H1 (cell line): ENCODE measurements around the gene PIERCE2. TPM values are rescaled to one million over a fixed set of nuclear protein-coding genes. Genes with fewer than 3 reads are reported as not detected.

Source experiments
- CTCF ChIA-PET: fragments of 300-600 bp; sonication (Branson Sonifier 250); formaldehyde crosslinking; loops from one replicate; lab custom pipeline; 2021; ENCODE audit not compliant: partially characterized antibody; lab: Charles Lee
- POLR2A ChIA-PET: fragments of 300-600 bp; sonication (Branson Sonifier 250); formaldehyde crosslinking; loops from one replicate; lab custom pipeline; 2021; ENCODE audit warnings: inconsistent platforms; ENCODE audit not compliant: partially characterized antibody; lab: Charles Lee
- DNase-seq, 2 experiments: peaks; one replicate each; pipeline versions ENCODE4 v3.0.0 to v3.0.0-alpha.2; 2010 to 2022; ENCODE audit warnings: low spot score in 2 of 2, low read depth in 1 of 2, mixed read lengths in 1 of 2
- FAIRE-seq: peaks from 2 replicates; lab custom pipeline; 2011; peaks lifted over from hg19 to GRCh38; lab: Jason Lieb, UNC
- H2AFZ ChIP-seq: 2 replicates; pipeline ENCODE4 v1.8.1; 2012; ENCODE audit warnings: low read length, inconsistent platforms
- H2AK5ac ChIP-seq: 2 replicates; pipeline ENCODE4 v1.6.1; 2013; ENCODE audit warnings: low read depth, low read length
- H2BK120ac ChIP-seq: replicated peaks from 2 replicates; pipeline ENCODE3; 2013; ENCODE audit warnings: low read depth, low read length, inconsistent platforms
- H2BK12ac ChIP-seq: 2 replicates; pipeline ENCODE4 v1.6.1; 2013; ENCODE audit warnings: low read depth, low read length
- H2BK15ac ChIP-seq: 2 replicates; pipeline ENCODE4 v1.6.1; 2013; ENCODE audit warnings: low read length
- H2BK20ac ChIP-seq: 2 replicates; pipeline ENCODE4 v1.6.1; 2013; ENCODE audit warnings: low read length
- H2BK5ac ChIP-seq: 2 replicates; pipeline ENCODE4 v1.6.1; 2013; ENCODE audit warnings: low read depth, low read length
- H3K14ac ChIP-seq: 2 replicates; pipeline ENCODE4 v1.6.1; 2013; ENCODE audit warnings: inconsistent platforms; ENCODE audit not compliant: insufficient read length
- H3K18ac ChIP-seq: 2 replicates; pipeline ENCODE4 v1.6.1; 2013; ENCODE audit warnings: low read length; ENCODE audit errors: extremely low read depth
- H3K23ac ChIP-seq: 2 replicates; pipeline ENCODE4 v1.6.1; 2013; ENCODE audit warnings: inconsistent platforms; ENCODE audit not compliant: insufficient read length
- H3K23me2 ChIP-seq: 2 replicates; pipeline ENCODE4 v1.6.1; 2013; ENCODE audit warnings: low read depth, low read length
- H3K27ac ChIP-seq: 2 replicates; pipeline ENCODE4 v1.6.1; 2011; ENCODE audit warnings: low read depth, low read length, inconsistent platforms
- H3K27me3 ChIP-seq, 4 experiments: replicated peaks in 1 of 4; 1 replicate in 1 of 4; 2 replicates in 3 of 4; pipeline versions ENCODE4 v1.6.1 to v1.8.1; 2011 to 2013; ENCODE audit warnings: low read length in 3 of 4, mild to moderate bottlenecking in 3 of 4, inconsistent platforms in 2 of 4, mixed read lengths in 2 of 4, moderate library complexity in 1 of 4; ENCODE audit not compliant: control insufficient read depth in 3 of 4, insufficient read depth in 3 of 4; ENCODE audit errors: extremely low read depth in 1 of 4
- H3K36me3 ChIP-seq, 4 experiments: 2 replicates each; pipeline versions ENCODE4 v1.6.1 to v1.8.1; 2011 to 2013; ENCODE audit warnings: mild to moderate bottlenecking in 4 of 4, low read length in 3 of 4, moderate library complexity in 2 of 4, control low read depth in 1 of 4, inconsistent platforms in 1 of 4; ENCODE audit not compliant: insufficient read depth in 4 of 4, control insufficient read depth in 2 of 4
- H3K4ac ChIP-seq: replicated peaks from 2 replicates; pipeline ENCODE3; 2013; ENCODE audit warnings: low read length, low read depth, mixed read lengths, inconsistent platforms; ENCODE audit not compliant: insufficient read length
- H3K4me1 ChIP-seq, 4 experiments: replicated peaks in 1 of 4; 1 replicate in 1 of 4; 2 replicates in 3 of 4; pipeline versions ENCODE4 v1.6.1 to v1.8.1; 2011 to 2013; ENCODE audit warnings: low read length in 3 of 4, inconsistent platforms in 2 of 4, mixed read lengths in 1 of 4; ENCODE audit not compliant: insufficient read depth in 4 of 4, control insufficient read depth in 3 of 4
- H3K4me2 ChIP-seq, 2 experiments: 2 replicates each; pipeline versions ENCODE4 v1.6.1 to v1.8.1; 2011 to 2013; ENCODE audit warnings: low read depth in 2 of 2, low read length in 2 of 2, control low read depth in 1 of 2, inconsistent platforms in 1 of 2, mild to moderate bottlenecking in 1 of 2; ENCODE audit not compliant: insufficient read depth in 1 of 2
- H3K4me3 ChIP-seq, 4 experiments: fragments of 200-600, 300-600 bp in 1 of 4; sonication (generic), shearing (Covaris generic), sonication (Bioruptor Twin) in 1 of 4; 2 replicates each; pipeline versions ENCODE4 v1.5.1 to v1.8.1; 2011 to 2016; ENCODE audit warnings: low read length in 4 of 4, low read depth in 3 of 4, control low read depth in 2 of 4, inconsistent platforms in 2 of 4, mild to moderate bottlenecking in 2 of 4, mixed read lengths in 1 of 4, moderate library complexity in 1 of 4; ENCODE audit not compliant: insufficient read depth in 2 of 4; ENCODE audit errors: extremely low read depth in 1 of 4
- H3K56ac ChIP-seq: replicated peaks from 2 replicates; pipeline ENCODE3; 2013; ENCODE audit warnings: low read depth, mild to moderate bottlenecking, mixed read lengths, low read length, inconsistent platforms; ENCODE audit not compliant: insufficient read length
- H3K79me1 ChIP-seq: 2 replicates; pipeline ENCODE4 v1.6.1; 2013; ENCODE audit warnings: low read depth, low read length, control low read depth
- H3K79me2 ChIP-seq, 2 experiments: 2 replicates each; pipeline versions ENCODE4 v1.6.1 to v1.8.1; 2012 to 2013; ENCODE audit warnings: low read length in 2 of 2, mild to moderate bottlenecking in 2 of 2, inconsistent platforms in 1 of 2; ENCODE audit not compliant: insufficient read depth in 2 of 2, control insufficient read depth in 1 of 2
- H3K9ac ChIP-seq, 4 experiments: replicated peaks in 1 of 4; 1 replicate in 1 of 4; 2 replicates in 3 of 4; pipeline versions ENCODE4 v1.6.1 to v1.8.1; 2011 to 2013; ENCODE audit warnings: low read depth in 3 of 4, low read length in 3 of 4, control low read depth in 2 of 4, mild to moderate bottlenecking in 2 of 4, moderate library complexity in 2 of 4, inconsistent platforms in 1 of 4; ENCODE audit errors: extremely low read depth in 1 of 4
- H3K9me3 ChIP-seq, 2 experiments: 2 replicates each; pipeline versions ENCODE4 v1.6.1 to v1.8.1; 2012 to 2013; ENCODE audit warnings: mild to moderate bottlenecking in 2 of 2, moderate library complexity in 2 of 2, control low read depth in 1 of 2, inconsistent platforms in 1 of 2, low read depth in 1 of 2, low read length in 1 of 2, mixed read lengths in 1 of 2; ENCODE audit not compliant: insufficient read depth in 2 of 2
- H4K20me1 ChIP-seq, 2 experiments: replicated peaks in 1 of 2; 2 replicates each; pipeline versions ENCODE3 to v1.8.1; 2011 to 2013; ENCODE audit warnings: inconsistent platforms in 2 of 2, low read length in 2 of 2, mild to moderate bottlenecking in 1 of 2; ENCODE audit not compliant: insufficient read depth in 2 of 2, control insufficient read depth in 1 of 2
- H4K5ac ChIP-seq: 2 replicates; pipeline ENCODE4 v1.6.1; 2013; ENCODE audit warnings: low read length, low read depth, mixed read lengths, inconsistent platforms; ENCODE audit not compliant: insufficient read length
- H4K8ac ChIP-seq: 2 replicates; pipeline ENCODE4 v1.8.0; 2013; ENCODE audit warnings: mild to moderate bottlenecking, moderate library complexity, low read length, inconsistent platforms; ENCODE audit not compliant: insufficient read depth; ENCODE audit errors: extremely low read depth
- H4K91ac ChIP-seq: replicated peaks from 2 replicates; pipeline ENCODE3; 2013; ENCODE audit warnings: low read length, mixed read lengths, inconsistent platforms; ENCODE audit not compliant: insufficient read length
- CBX5 ChIP-seq: fragments of 300-800, 300-1000 bp; sonication (generic); IDR thresholded peaks from 2 replicates; pipeline ENCODE4 v1.7.1; 2016; ENCODE audit warnings: antibody characterized with exemption, low read length, low read depth
- CTCF ChIP-seq, 3 experiments: IDR thresholded peaks; 1 replicate in 2 of 3; 2 replicates in 1 of 3; pipeline versions ENCODE4 v1.5.1 to v1.6.1; 2011; ENCODE audit warnings: low read length in 3 of 3, mild to moderate bottlenecking in 3 of 3, inconsistent platforms in 2 of 3, low read depth in 1 of 3, moderate library complexity in 1 of 3; ENCODE audit not compliant: insufficient read depth in 1 of 3; ENCODE audit errors: control extremely low read depth in 1 of 3
- EP300 ChIP-seq, 2 experiments: IDR thresholded peaks; 1 replicate in 1 of 2; 2 replicates in 1 of 2; pipeline ENCODE4 v1.6.1; 2011 to 2012; ENCODE audit warnings: low read depth in 2 of 2, low read length in 2 of 2, mild to moderate bottlenecking in 2 of 2, borderline replicate concordance in 1 of 2, inconsistent platforms in 1 of 2, moderate library complexity in 1 of 2
- JUND ChIP-seq: IDR thresholded peaks from 2 replicates; pipeline ENCODE4 v1.6.1; 2011; ENCODE audit warnings: mild to moderate bottlenecking, improper control_type of control experiment, low read length
- POLR2AphosphoS5 ChIP-seq: IDR thresholded peaks from 2 replicates; pipeline ENCODE4 v1.6.1; 2011; ENCODE audit warnings: low read depth, low read length
- TCF12 ChIP-seq: IDR thresholded peaks from 2 replicates; pipeline ENCODE4 v1.6.1; 2011; ENCODE audit warnings: low read depth, mild to moderate bottlenecking, low read length
- YY1 ChIP-seq: IDR thresholded peaks from 2 replicates; pipeline ENCODE4 v1.6.1; 2011; ENCODE audit warnings: low read depth, mild to moderate bottlenecking, low read length
- WGBS, 2 experiments: shearing (Covaris generic) in 1 of 2; methylation state at CpG; one replicate each; pipeline versions ENCODE4 v1.1.6 to v1.1.7; 2013 to 2015; ENCODE audit warnings: low lambda C conversion rate in 2 of 2, mixed read lengths in 2 of 2, inconsistent platforms in 1 of 2, low coverage in 1 of 2, missing lambda C conversion rate in 1 of 2; ENCODE audit not compliant: insufficient replicate concordance in 2 of 2, insufficient coverage in 1 of 2, insufficient read length in 1 of 2; ENCODE audit errors: extremely low coverage in 1 of 2, missing lambda C conversion rate in 1 of 2; 5-methylcytosine and 5-hydroxymethylcytosine counted together
- polyA plus RNA-seq, 7 experiments: library from polyadenylated mRNA; depleted of rRNA in 3 of 7; stranded (reverse) in 5 of 7; unstranded in 2 of 7; fragments of >200 nt in 5 of 7; fragments of 200-250 nt in 2 of 7; gene quantifications; 1 replicate in 5 of 7; 2 replicates in 1 of 7; 4 replicates in 1 of 7; pipeline versions ENCODE4 v1.2.1 to v1.2.3, GENCODE V29; 2011 to 2013; ENCODE audit warnings: missing spikeins in 2 of 7, mixed read lengths in 2 of 7
- total RNA-seq: library from RNA; stranded (reverse); fragmentation: NEBNext Ultra II Directional; extraction: Animal tissue kit (Norgen Biotek cat#: 25700); gene quantifications from 2 replicates; pipeline ENCODE4 v1.2.1, GENCODE V29; 2021
- TF ChIP-seq, protein P1 (sequence below): IDR thresholded peaks from 2 replicates; pipeline ENCODE4 v1.6.1; 2012; ENCODE audit warnings: inconsistent platforms
- TF ChIP-seq, protein P2 (sequence below): IDR thresholded peaks from 2 replicates; pipeline ENCODE4 v1.6.1; 2012; ENCODE audit warnings: low read length, inconsistent platforms

PIERCE2 gene
- total and polyA plus RNA-seq, 2 of the 8 experiments (the other 6 are each of a cell fraction or from before 2014, with no cell fraction given), result 1.9 to 2.7 TPM

DNA sequence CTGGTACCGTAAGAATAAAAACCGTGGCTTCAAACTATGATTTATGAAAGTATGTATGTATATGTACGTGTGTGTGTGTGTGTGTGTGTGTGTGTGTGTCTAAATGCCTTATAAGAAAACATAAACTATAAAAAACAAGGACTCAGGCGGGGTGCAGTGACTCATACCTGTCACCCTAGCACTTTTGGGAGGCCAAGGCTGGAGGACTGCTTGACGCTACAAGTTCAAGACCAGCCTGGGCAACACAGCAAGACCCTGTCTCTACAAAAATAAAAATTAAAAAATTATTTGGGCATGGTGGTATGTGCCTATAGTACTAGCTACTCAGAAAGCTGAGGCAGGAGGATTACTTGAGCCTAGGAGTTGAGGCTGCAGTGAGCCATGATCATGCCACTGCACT, 29.2 kb upstream of the PIERCE2 start:
- H2BK120ac ChIP-seq, result no peak overlapping the region
- H3K56ac ChIP-seq, result no peak overlapping the region
- H3K27ac ChIP-seq, result no peak overlapping the region
- H4K8ac ChIP-seq, result no peak overlapping the region
- DNase-seq, result no peak
- FAIRE-seq, result no peak
- H2BK15ac ChIP-seq, result no peak overlapping the region
- POLR2A ChIA-PET, result no interaction called here
- no peaks in the 10 kb centered on the region for H3K4me1 ChIP-seq
- TF ChIP-seq POLR2AphosphoS5 (no peak), CBX5 (no peak), EP300 (IDR thresholded peaks at IDR 0.05; ENCODE audit: borderline replicate concordance in 1 of 2, low read depth in 2 of 2, low read length in 2 of 2) (no peak), TCF12 (no peak), YY1 (no peak), CTCF (IDR thresholded peaks at IDR 0.05; ENCODE audit: control extremely low read depth in 1 of 3, insufficient read depth in 1 of 3, low read depth in 1 of 3, low read length in 3 of 3) (no peak), JUND (no peak)
- TF ChIP-seq, protein P1, sequence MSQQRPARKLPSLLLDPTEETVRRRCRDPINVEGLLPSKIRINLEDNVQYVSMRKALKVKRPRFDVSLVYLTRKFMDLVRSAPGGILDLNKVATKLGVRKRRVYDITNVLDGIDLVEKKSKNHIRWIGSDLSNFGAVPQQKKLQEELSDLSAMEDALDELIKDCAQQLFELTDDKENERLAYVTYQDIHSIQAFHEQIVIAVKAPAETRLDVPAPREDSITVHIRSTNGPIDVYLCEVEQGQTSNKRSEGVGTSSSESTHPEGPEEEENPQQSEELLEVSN, result no peak
- TF ChIP-seq, protein P2, sequence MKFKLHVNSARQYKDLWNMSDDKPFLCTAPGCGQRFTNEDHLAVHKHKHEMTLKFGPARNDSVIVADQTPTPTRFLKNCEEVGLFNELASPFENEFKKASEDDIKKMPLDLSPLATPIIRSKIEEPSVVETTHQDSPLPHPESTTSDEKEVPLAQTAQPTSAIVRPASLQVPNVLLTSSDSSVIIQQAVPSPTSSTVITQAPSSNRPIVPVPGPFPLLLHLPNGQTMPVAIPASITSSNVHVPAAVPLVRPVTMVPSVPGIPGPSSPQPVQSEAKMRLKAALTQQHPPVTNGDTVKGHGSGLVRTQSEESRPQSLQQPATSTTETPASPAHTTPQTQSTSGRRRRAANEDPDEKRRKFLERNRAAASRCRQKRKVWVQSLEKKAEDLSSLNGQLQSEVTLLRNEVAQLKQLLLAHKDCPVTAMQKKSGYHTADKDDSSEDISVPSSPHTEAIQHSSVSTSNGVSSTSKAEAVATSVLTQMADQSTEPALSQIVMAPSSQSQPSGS, result no peak
- no peak overlapping the region for H2BK5ac ChIP-seq
- H3K9me3 ChIP-seq, result no peaks in the 10 kb centered on the region; a peak in 1 of 4 replicates
- H4K5ac ChIP-seq, result no peak overlapping the region
- no peak overlapping the region for H3K9ac ChIP-seq
- H3K23ac ChIP-seq, result no peak overlapping the region
- no peak overlapping the region for H2BK12ac ChIP-seq
- no peak overlapping the region for H2AK5ac ChIP-seq
- no peak overlapping the region for H4K91ac ChIP-seq
- no peak overlapping the region for H3K4me2 ChIP-seq
- H3K27me3 ChIP-seq, result no peaks in the 10 kb centered on the region
- no peak overlapping the region for H3K18ac ChIP-seq
- H4K20me1 ChIP-seq, result no peaks in the 10 kb centered on the region
- no peak overlapping the region for H2AFZ ChIP-seq
- CTCF ChIA-PET, result interaction anchor here (0.9 kb wide), 1 partner anchor 56 kb away, joined by 5 read pairs; no protein-coding TSS in a partner anchor
- H3K79me2 ChIP-seq, result no peaks in the 10 kb centered on the region
- H3K23me2 ChIP-seq, result no peaks in the 10 kb centered on the region; the same call in 1 of the 2 replicates
- H3K4me3 ChIP-seq, result no peak overlapping the region
- peaks cover 0 to 2% (median 0%) of the 10 kb centered on the region in 4 experiments; a peak in 1 of 8 replicates for H3K36me3 ChIP-seq
- no peak overlapping the region for H3K4ac ChIP-seq
- no peak overlapping the region for H3K14ac ChIP-seq
- H2BK20ac ChIP-seq, result no peak overlapping the region
- 78% methylated on average over 5 of the region's 5 CpGs; no CpG with 5 or more reads in 1 of the 2 experiments for WGBS, 2 experiments
- no peaks in the 10 kb centered on the region for H3K79me1 ChIP-seq
